HepG2 (cell line): ENCODE data around the gene RASA3. TPM values are rescaled to one million over a fixed set of nuclear protein-coding genes. Genes with fewer than 3 reads are reported as not detected.

ENCODE experiments used
- ATAC-seq: fragments of 200-7000 bp; cut with Tn5 transposase; 3 replicates; pipeline ENCODE4 v1.9.1; 2020; ENCODE audit warnings: mild to moderate bottlenecking, moderate library complexity
- BruUV-seq: library from RNA; stranded (reverse); fragments of 400-500 nt; replicated peaks from 2 replicates; lab custom pipeline; 2021; lab: Mats Ljungman, UMichigan
- CTCF ChIA-PET: fragments of 300-600 bp; formaldehyde crosslinking; extraction: SDS; loops from one replicate; lab custom pipeline; 2021; ENCODE audit warnings: low total read pairs, inconsistent platforms, low intra/inter-chr PET ratio; lab: Yijun Ruan, JAX
- POLR2A ChIA-PET: fragments of 350-600 bp; sonication (Branson Sonifier 250); formaldehyde crosslinking; loops from one replicate; lab custom pipeline; 2020; ENCODE audit warnings: antibody characterized with exemption, inconsistent platforms; lab: Yijun Ruan, JAX
- DNase-seq: peaks from one replicate; pipeline ENCODE4 v3.0.0-alpha.2; 2015; ENCODE audit warnings: low spot score
- FAIRE-seq: peaks from 3 replicates; lab custom pipeline; 2011; peaks lifted over from hg19 to GRCh38; lab: Jason Lieb, UNC
- H2AFZ ChIP-seq: one replicate; pipeline ENCODE4 v1.6.1; 2011; ENCODE audit warnings: low read length, inconsistent platforms
- H3K27ac ChIP-seq: fragments of 300-600 bp; 3 replicates; pipeline ENCODE4 v1.8.0; 2011; ENCODE audit warnings: mixed run types, mild to moderate bottlenecking, mixed read lengths, low read length, inconsistent platforms; ENCODE audit not compliant: insufficient read depth; ENCODE audit errors: extremely low read length
- H3K27me3 ChIP-seq, 2 experiments: fragments of 200-600 bp in 1 of 2; 2 replicates in 1 of 2; 3 replicates in 1 of 2; pipeline versions ENCODE4 v1.6.0 to v1.8.0; 2011; ENCODE audit warnings: low read length in 2 of 2, mild to moderate bottlenecking in 2 of 2, moderate library complexity in 2 of 2, inconsistent platforms in 1 of 2; ENCODE audit not compliant: insufficient read depth in 2 of 2, control insufficient read depth in 1 of 2
- H3K36me3 ChIP-seq, 2 experiments: fragments of 200-600 bp in 1 of 2; replicated peaks in 1 of 2; 2 replicates in 1 of 2; 3 replicates in 1 of 2; pipeline versions ENCODE4 v1.5.1 to v1.8.0; 2011; ENCODE audit warnings: low read length in 2 of 2, inconsistent platforms in 1 of 2; ENCODE audit not compliant: insufficient read depth in 2 of 2, control insufficient read depth in 1 of 2
- H3K4me1 ChIP-seq: 2 replicates; pipeline ENCODE4 v1.5.1; 2012; ENCODE audit warnings: low read length, inconsistent platforms; ENCODE audit not compliant: insufficient read depth
- H3K4me2 ChIP-seq: 2 replicates; pipeline ENCODE4 v1.6.0; 2011; ENCODE audit warnings: low read depth, low read length, inconsistent platforms
- H3K4me3 ChIP-seq, 3 experiments: fragments of 200-600 bp in 1 of 3; sonication (generic), shearing (Covaris generic) in 1 of 3; replicated peaks in 1 of 3; 2 replicates each; pipeline ENCODE4 v1.5.1; 2011 to 2016; ENCODE audit warnings: low read length in 3 of 3, inconsistent platforms in 2 of 3, low read depth in 2 of 3, mild to moderate bottlenecking in 2 of 3, control low read depth in 1 of 3, mixed read lengths in 1 of 3; ENCODE audit not compliant: insufficient read depth in 1 of 3
- H3K79me2 ChIP-seq: one replicate; pipeline ENCODE4 v1.6.1; 2011; ENCODE audit warnings: low read length, inconsistent platforms; ENCODE audit not compliant: insufficient read depth
- H3K9ac ChIP-seq: 2 replicates; pipeline ENCODE4 v1.6.0; 2011; ENCODE audit warnings: mild to moderate bottlenecking, low read depth, low read length, inconsistent platforms; ENCODE audit not compliant: insufficient read depth
- H3K9me3 ChIP-seq: 2 replicates; pipeline ENCODE4 v1.5.1; 2012; ENCODE audit warnings: mild to moderate bottlenecking, low read length
- H4K20me1 ChIP-seq: 2 replicates; pipeline ENCODE4 v1.6.0; 2011; ENCODE audit warnings: inconsistent platforms, mild to moderate bottlenecking, low read length, moderate library complexity; ENCODE audit not compliant: insufficient read depth
- ELF3 ChIP-seq: IDR thresholded peaks from 2 replicates; pipeline ENCODE4 v1.6.1; 2016; ENCODE audit warnings: missing genetic modification reagents, missing compliant biosample characterization
- EP300 ChIP-seq, 3 experiments: sonication (generic) in 1 of 3; formaldehyde crosslinking in 1 of 3; IDR thresholded peaks; 2 replicates each; pipeline versions ENCODE4 v1.5.1 to v1.6.1; 2011 to 2020; ENCODE audit warnings: low read depth in 2 of 3, low read length in 2 of 3, borderline replicate concordance in 1 of 3, improper control_type of control experiment in 1 of 3, mild to moderate bottlenecking in 1 of 3, missing genetic modification reagents in 1 of 3, moderate library complexity in 1 of 3
- JARID2 ChIP-seq: sonication (generic); formaldehyde crosslinking; IDR thresholded peaks from 2 replicates; pipeline ENCODE4 v1.8.1; 2023; ENCODE audit warnings: missing genetic modification reagents, inconsistent platforms; ENCODE audit not compliant: insufficient replicate concordance
- KDM5B ChIP-seq: sonication (generic); formaldehyde crosslinking; IDR thresholded peaks from 2 replicates; pipeline ENCODE4 v1.4.0; 2020; ENCODE audit warnings: missing genetic modification reagents, mild to moderate bottlenecking, borderline replicate concordance
- MTF2 ChIP-seq: sonication (generic); formaldehyde crosslinking; IDR thresholded peaks from 2 replicates; pipeline ENCODE4 v1.5.0; 2020; ENCODE audit warnings: missing genetic modification reagents, borderline replicate concordance
- NFKBIZ ChIP-seq: IDR thresholded peaks from 2 replicates; pipeline ENCODE4 v1.6.1; 2018; ENCODE audit warnings: missing genetic modification reagents, missing compliant biosample characterization
- RORA ChIP-seq: sonication (generic); formaldehyde crosslinking; IDR thresholded peaks from 2 replicates; pipeline ENCODE4 v1.5.0; 2020; ENCODE audit warnings: mild to moderate bottlenecking, missing genetic modification reagents, moderate library complexity
- SAFB2 ChIP-seq: sonication (generic); formaldehyde crosslinking; IDR thresholded peaks from 2 replicates; pipeline ENCODE4 v1.5.1; 2020; ENCODE audit warnings: missing genetic modification reagents, low read depth, mild to moderate bottlenecking, borderline replicate concordance
- SKI ChIP-seq: fragments of 450-650 bp; IDR thresholded peaks from one replicate; pipeline ENCODE4 v1.6.1; 2018; ENCODE audit warnings: mild to moderate bottlenecking; ENCODE audit not compliant: partially characterized antibody
- TOE1 ChIP-seq: sonication (generic); formaldehyde crosslinking; IDR thresholded peaks from 2 replicates; pipeline ENCODE4 v1.4.0; 2020; ENCODE audit warnings: mild to moderate bottlenecking, missing genetic modification reagents
- ZNF605 ChIP-seq: sonication (generic); formaldehyde crosslinking; IDR thresholded peaks from 2 replicates; pipeline ENCODE4 v1.8.0; 2022; ENCODE audit warnings: mild to moderate bottlenecking, missing genetic modification reagents
- ZNF883 ChIP-seq: sonication (generic); formaldehyde crosslinking; IDR thresholded peaks from 2 replicates; pipeline ENCODE4 v1.5.1; 2020; ENCODE audit warnings: mild to moderate bottlenecking, missing genetic modification reagents; ENCODE audit errors: not compliant biosample characterization
- ZZZ3 ChIP-seq: sonication (generic); formaldehyde crosslinking; IDR thresholded peaks from 2 replicates; pipeline ENCODE4 v1.4.0; 2020; ENCODE audit warnings: missing genetic modification reagents, mild to moderate bottlenecking, borderline replicate concordance
- WGBS: methylation state at CpG from one replicate; pipeline ENCODE4 v1.1.6; 2017; ENCODE audit warnings: low lambda C conversion rate; 5-methylcytosine and 5-hydroxymethylcytosine counted together
- in situ Hi-C: cut with HindIII; loops from 2 replicates; pipeline ENCODE4 v1.10.0; 2017; ENCODE audit warnings: low pct_unique_long_range_greater_than_20kb; ENCODE audit not compliant: extremely low pct_ligation_motif_present
- intact Hi-C: fragments of 100-400 bp; cut with micrococcal nuclease; formaldehyde crosslinking; loops from one replicate; pipeline ENCODE4 v1.10.0; 2022; ENCODE audit not compliant: unreplicated experiment
- polyA plus RNA-seq, 8 experiments: library from polyadenylated mRNA; depleted of rRNA in 3 of 8; stranded (reverse) in 7 of 8; unstranded in 1 of 8; fragments of >200 nt; fragmentation: Illumina TruSeq in 4 of 8; extraction: Trizol in 4 of 8; gene quantifications; 2 replicates each; pipeline versions ENCODE4 v1.2.1 to v1.2.3, GENCODE V29; 2011 to 2016; ENCODE audit warnings: low read depth in 4 of 8, missing spikeins in 1 of 8, mixed read lengths in 1 of 8; ENCODE audit not compliant: insufficient read depth in 1 of 8
- total RNA-seq, 5 experiments: library from RNA; depleted of rRNA; stranded (reverse); fragments of >200 nt; fragmentation: Illumina TruSeq; extraction: Trizol; gene quantifications; 2 replicates each; pipeline ENCODE4 v1.2.3, GENCODE V29; 2016; ENCODE audit warnings: low read depth in 1 of 5
- TF ChIP-seq, protein P1 (sequence below): sonication (generic); formaldehyde crosslinking; IDR thresholded peaks from 2 replicates; pipeline ENCODE4 v1.4.0; 2020; ENCODE audit warnings: mild to moderate bottlenecking, missing genetic modification reagents
- TF ChIP-seq, protein P2 (sequence below): sonication (generic); formaldehyde crosslinking; IDR thresholded peaks from 2 replicates; pipeline ENCODE4 v1.5.0; 2020; ENCODE audit warnings: mild to moderate bottlenecking, missing genetic modification reagents

Gene RASA3
- total and polyA plus RNA-seq, 2 of the 13 experiments (the other 11 are each of a cell fraction or from before 2014, with no cell fraction given): 0.05 TPM; not detected in 1

DNA sequence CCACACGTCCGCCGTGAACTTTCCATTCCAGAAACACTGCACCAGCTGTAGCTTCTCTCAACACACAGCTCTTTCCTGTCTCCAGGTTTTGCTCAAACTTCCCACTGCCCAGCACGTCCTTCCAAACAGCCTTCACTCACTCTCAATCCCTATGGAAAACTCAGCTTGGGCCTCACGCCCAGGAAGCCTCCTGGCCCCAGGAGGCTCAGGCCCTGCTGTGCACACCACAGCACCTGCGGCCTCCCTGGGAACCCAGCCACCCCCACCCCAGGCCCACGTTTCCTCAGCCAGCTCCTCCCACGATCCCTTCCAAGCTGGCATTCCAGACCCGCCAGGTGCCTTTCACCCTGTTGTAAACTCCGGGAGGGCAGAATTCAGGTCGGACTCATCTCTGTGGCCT lies 193.7 kb downstream of the RASA3 start:
- BruUV-seq: no TSS peak
- no peak overlapping the region for H2AFZ ChIP-seq
- intact Hi-C loops: no loop called here

More for the DNA sequence above, 193.7 kb downstream of the RASA3 start:
- POLR2A ChIA-PET: no interaction called here
- H3K27me3 ChIP-seq: peaks cover 4 to 61% of the 10 kb centered on the region in 2 experiments
- DNase-seq (no peak), FAIRE-seq (no peak), ATAC-seq (no peak)
- CTCF ChIA-PET: no interaction called here
- no peaks in the 10 kb centered on the region for H3K79me2 ChIP-seq
- H3K9me3 ChIP-seq: no peaks in the 10 kb centered on the region
- no peak for TF ChIP-seq ZZZ3 (CRISPR knock-in tag)
- no peak for TF ChIP-seq JARID2
- no peak for TF ChIP-seq ZNF883 (CRISPR knock-in tag)
- no peak for TF ChIP-seq TOE1 (CRISPR knock-in tag)
- no peak for TF ChIP-seq ELF3 (CRISPR knock-in tag)
- TF ChIP-seq EP300 (IDR thresholded peaks at IDR 0.05; ENCODE audit: low read depth in 2 of 2, low read length in 2 of 2): no peak
- TF ChIP-seq EP300 (CRISPR knock-in tag; IDR thresholded peaks at IDR 0.05; ENCODE audit: borderline replicate concordance): no peak
- TF ChIP-seq, protein P1, sequence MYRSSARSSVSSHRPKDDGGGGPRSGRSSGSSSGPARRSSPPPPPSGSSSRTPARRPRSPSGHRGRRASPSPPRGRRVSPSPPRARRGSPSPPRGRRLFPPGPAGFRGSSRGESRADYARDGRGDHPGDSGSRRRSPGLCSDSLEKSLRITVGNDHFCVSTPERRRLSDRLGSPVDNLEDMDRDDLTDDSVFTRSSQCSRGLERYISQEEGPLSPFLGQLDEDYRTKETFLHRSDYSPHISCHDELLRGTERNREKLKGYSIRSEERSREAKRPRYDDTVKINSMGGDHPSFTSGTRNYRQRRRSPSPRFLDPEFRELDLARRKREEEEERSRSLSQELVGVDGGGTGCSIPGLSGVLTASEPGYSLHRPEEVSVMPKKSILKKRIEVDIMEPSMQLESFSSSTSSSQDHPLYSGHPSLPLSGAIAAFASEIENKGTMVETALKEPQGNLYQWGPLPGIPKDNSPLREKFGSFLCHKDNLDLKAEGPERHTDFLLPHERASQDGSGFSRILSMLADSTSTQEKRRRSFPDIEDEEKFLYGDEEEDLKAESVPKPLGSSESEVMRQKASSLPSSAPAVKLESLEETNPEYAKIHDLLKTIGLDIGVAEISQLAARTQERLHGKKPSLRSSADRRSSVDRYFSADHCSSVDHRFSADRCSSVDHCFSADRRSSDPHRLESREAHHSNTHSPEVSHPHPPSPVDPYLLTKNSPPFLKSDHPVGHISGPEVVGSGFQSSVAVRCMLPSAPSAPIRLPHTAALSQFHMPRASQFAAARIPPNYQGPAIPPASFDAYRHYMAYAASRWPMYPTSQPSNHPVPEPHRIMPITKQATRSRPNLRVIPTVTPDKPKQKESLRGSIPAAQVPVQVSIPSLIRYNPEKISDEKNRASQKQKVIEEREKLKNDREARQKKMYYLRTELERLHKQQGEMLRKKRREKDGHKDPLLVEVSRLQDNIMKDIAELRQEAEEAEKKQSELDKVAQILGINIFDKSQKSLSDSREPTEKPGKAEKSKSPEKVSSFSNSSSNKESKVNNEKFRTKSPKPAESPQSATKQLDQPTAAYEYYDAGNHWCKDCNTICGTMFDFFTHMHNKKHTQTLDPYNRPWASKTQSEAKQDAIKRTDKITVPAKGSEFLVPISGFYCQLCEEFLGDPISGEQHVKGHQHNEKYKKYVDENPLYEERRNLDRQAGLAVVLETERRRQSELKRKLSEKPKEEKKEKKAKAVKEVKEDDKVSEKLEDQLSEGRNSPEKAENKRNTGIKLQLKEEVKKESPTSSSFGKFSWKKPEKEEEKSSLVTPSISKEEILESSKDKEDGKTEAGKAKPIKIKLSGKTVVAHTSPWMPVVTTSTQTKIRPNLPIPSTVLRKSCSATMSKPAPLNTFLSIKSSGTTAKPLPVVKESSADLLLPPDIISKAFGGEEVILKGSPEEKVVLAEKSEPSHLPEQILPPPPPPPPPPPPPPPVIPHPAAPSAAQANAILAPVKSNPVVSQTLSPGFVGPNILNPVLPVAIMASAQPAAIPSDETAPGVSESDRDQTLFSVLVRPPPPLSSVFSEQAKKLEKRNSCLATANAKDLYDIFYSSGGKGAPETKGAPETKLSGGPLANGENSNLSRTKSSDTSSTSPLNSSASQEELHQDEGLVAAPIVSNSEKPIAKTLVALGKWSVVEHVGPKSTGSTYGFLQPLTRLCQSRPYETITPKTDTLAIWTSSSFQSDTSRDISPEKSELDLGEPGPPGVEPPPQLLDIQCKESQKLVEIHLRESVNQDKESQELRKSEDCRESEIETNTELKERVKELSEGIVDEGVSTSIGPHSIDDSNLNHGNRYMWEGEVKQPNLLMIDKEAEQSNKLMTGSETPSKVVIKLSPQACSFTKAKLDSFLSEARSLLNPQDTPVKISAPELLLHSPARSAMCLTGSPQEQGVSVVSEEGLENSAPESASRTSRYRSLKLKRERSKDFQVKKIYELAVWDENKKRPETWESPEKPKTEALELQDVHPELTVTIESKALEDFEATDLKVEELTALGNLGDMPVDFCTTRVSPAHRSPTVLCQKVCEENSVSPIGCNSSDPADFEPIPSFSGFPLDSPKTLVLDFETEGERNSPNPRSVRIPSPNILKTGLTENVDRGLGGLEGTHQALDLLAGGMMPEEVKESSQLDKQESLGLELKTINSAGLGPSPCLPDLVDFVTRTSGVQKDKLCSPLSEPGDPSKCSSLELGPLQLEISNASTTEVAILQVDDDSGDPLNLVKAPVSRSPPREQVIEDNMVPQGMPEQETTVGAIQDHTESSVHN (CRISPR knock-in tag): no peak
- no peak for TF ChIP-seq KDM5B
- no peak for TF ChIP-seq RORA (CRISPR knock-in tag)
- no peak for TF ChIP-seq SAFB2 (CRISPR knock-in tag)
- no peak for TF ChIP-seq ZNF605 (CRISPR knock-in tag)
- TF ChIP-seq MTF2 (CRISPR knock-in tag): no peak
- TF ChIP-seq, protein P2, sequence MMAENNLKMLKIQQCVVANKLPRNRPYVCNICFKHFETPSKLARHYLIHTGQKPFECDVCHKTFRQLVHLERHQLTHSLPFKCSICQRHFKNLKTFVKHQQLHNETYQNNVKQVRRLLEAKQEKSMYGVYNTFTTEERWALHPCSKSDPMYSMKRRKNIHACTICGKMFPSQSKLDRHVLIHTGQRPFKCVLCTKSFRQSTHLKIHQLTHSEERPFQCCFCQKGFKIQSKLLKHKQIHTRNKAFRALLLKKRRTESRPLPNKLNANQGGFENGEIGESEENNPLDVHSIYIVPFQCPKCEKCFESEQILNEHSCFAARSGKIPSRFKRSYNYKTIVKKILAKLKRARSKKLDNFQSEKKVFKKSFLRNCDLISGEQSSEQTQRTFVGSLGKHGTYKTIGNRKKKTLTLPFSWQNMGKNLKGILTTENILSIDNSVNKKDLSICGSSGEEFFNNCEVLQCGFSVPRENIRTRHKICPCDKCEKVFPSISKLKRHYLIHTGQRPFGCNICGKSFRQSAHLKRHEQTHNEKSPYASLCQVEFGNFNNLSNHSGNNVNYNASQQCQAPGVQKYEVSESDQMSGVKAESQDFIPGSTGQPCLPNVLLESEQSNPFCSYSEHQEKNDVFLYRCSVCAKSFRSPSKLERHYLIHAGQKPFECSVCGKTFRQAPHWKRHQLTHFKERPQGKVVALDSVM: no peak
- no peak for TF ChIP-seq SKI
- no peak for TF ChIP-seq NFKBIZ
- H3K36me3 ChIP-seq: no peaks in the 10 kb centered on the region
- H3K4me2 ChIP-seq: no peak overlapping the region
- 25% methylated on average over 9 of the region's 11 CpGs for WGBS
- H3K4me1 ChIP-seq: peaks cover 10% of the 10 kb centered on the region
- no peak overlapping the region for H3K9ac ChIP-seq
- H4K20me1 ChIP-seq: no peaks in the 10 kb centered on the region
- no peak overlapping the region for H3K27ac ChIP-seq
- in situ Hi-C loops: no loop called here
- H3K4me3 ChIP-seq: no peak overlapping the region
